HepG2 (cell line): ENCODE data around the gene TRAPPC3. TPM values are rescaled to one million over a fixed set of nuclear protein-coding genes. Genes with fewer than 3 reads are reported as not detected.

ENCODE experiments used
- ATF5 ChIP-seq: sonication (generic); formaldehyde crosslinking; IDR thresholded peaks from 2 replicates; pipeline ENCODE4 v1.4.0; 2020; ENCODE audit warnings: mild to moderate bottlenecking, low read depth, missing genetic modification reagents
- CENPX ChIP-seq: sonication (generic); formaldehyde crosslinking; IDR thresholded peaks from 2 replicates; pipeline ENCODE4 v1.9.0; 2021; ENCODE audit warnings: mild to moderate bottlenecking, missing genetic modification reagents, moderate library complexity
- E2F5 ChIP-seq: sonication (generic); formaldehyde crosslinking; conservative IDR thresholded peaks from 2 replicates; pipeline ENCODE4 v1.4.0; 2020; ENCODE audit warnings: missing genetic modification reagents
- EEA1 ChIP-seq: sonication (generic); formaldehyde crosslinking; IDR thresholded peaks from 2 replicates; pipeline ENCODE4 v1.5.1; 2020; ENCODE audit warnings: mild to moderate bottlenecking, missing genetic modification reagents, borderline replicate concordance
- EZH2 ChIP-seq: conservative IDR thresholded peaks from 2 replicates; pipeline ENCODE4 v1.6.1; 2012; ENCODE audit warnings: mild to moderate bottlenecking, low read depth, low read length, moderate library complexity
- HHEX ChIP-seq: IDR thresholded peaks from 2 replicates; pipeline ENCODE4 v1.6.1; 2016; ENCODE audit warnings: control low read depth
- HIC2 ChIP-seq: sonication (generic); formaldehyde crosslinking; IDR thresholded peaks from 2 replicates; pipeline ENCODE4 v1.9.0; 2022; ENCODE audit warnings: low read depth, missing genetic modification reagents
- HNF4G ChIP-seq, 2 experiments: sonication (generic) in 1 of 2; formaldehyde crosslinking in 1 of 2; IDR thresholded peaks; 2 replicates each; pipeline versions ENCODE4 v1.4.0 to v1.6.1; 2011 to 2020; ENCODE audit warnings: borderline replicate concordance in 2 of 2, low read depth in 2 of 2, mild to moderate bottlenecking in 2 of 2, low read length in 1 of 2, missing genetic modification reagents in 1 of 2, moderate library complexity in 1 of 2
- IRX3 ChIP-seq: sonication (generic); formaldehyde crosslinking; IDR thresholded peaks from 2 replicates; pipeline ENCODE4 v1.8.1; 2023; ENCODE audit warnings: mild to moderate bottlenecking, low read depth, missing genetic modification reagents, borderline replicate concordance
- JARID2 ChIP-seq: sonication (generic); formaldehyde crosslinking; IDR thresholded peaks from 2 replicates; pipeline ENCODE4 v1.8.1; 2023; ENCODE audit warnings: missing genetic modification reagents, inconsistent platforms; ENCODE audit not compliant: insufficient replicate concordance
- JUND ChIP-seq: sonication (generic); formaldehyde crosslinking; IDR thresholded peaks from 2 replicates; pipeline ENCODE4 v1.8.0; 2022; ENCODE audit warnings: mild to moderate bottlenecking, missing genetic modification reagents
- KLF9 ChIP-seq: IDR thresholded peaks from 2 replicates; pipeline ENCODE4 v1.6.1; 2016; ENCODE audit warnings: low read depth
- MAFG ChIP-seq: sonication (generic); formaldehyde crosslinking; IDR thresholded peaks from 2 replicates; pipeline ENCODE4 v1.5.1; 2020; ENCODE audit warnings: mild to moderate bottlenecking, missing genetic modification reagents
- MED13 ChIP-seq: sonication (generic); formaldehyde crosslinking; IDR thresholded peaks from 2 replicates; pipeline ENCODE4 v1.5.0; 2020; ENCODE audit warnings: missing genetic modification reagents
- MED8 ChIP-seq: sonication (generic); formaldehyde crosslinking; IDR thresholded peaks from 2 replicates; pipeline ENCODE4 v1.8.1; 2023; ENCODE audit warnings: mild to moderate bottlenecking, missing genetic modification reagents; ENCODE audit not compliant: insufficient replicate concordance
- NFATC3 ChIP-seq: sonication (generic); formaldehyde crosslinking; IDR thresholded peaks from 2 replicates; pipeline ENCODE4 v1.5.1; 2020; ENCODE audit warnings: mild to moderate bottlenecking, missing genetic modification reagents
- RBFOX2 ChIP-seq: fragments of 200-400 bp; formaldehyde crosslinking; IDR thresholded peaks from 2 replicates; pipeline ENCODE4 v1.6.1; 2017; ENCODE audit warnings: low read depth, mild to moderate bottlenecking, low read length
- SP1 ChIP-seq, 2 experiments: fragments of 450-650 bp in 1 of 2; sonication (generic) in 1 of 2; formaldehyde crosslinking in 1 of 2; IDR thresholded peaks; 2 replicates each; pipeline versions ENCODE4 v1.4.0 to v1.6.1; 2016 to 2020; ENCODE audit warnings: missing genetic modification reagents in 1 of 2
- SP2 ChIP-seq: sonication (generic); formaldehyde crosslinking; IDR thresholded peaks from 2 replicates; pipeline ENCODE4 v1.5.1; 2020; ENCODE audit warnings: mild to moderate bottlenecking, missing genetic modification reagents
- ZFP90 ChIP-seq: sonication (generic); formaldehyde crosslinking; IDR thresholded peaks from 2 replicates; pipeline ENCODE4 v1.8.0; 2022; ENCODE audit warnings: missing genetic modification reagents, mild to moderate bottlenecking, inconsistent platforms, borderline replicate concordance
- ZNF260 ChIP-seq: sonication (generic); formaldehyde crosslinking; IDR thresholded peaks from 2 replicates; pipeline ENCODE4 v1.4.0; 2020; ENCODE audit warnings: missing genetic modification reagents, low read depth, mild to moderate bottlenecking, borderline replicate concordance
- ZNF34 ChIP-seq: sonication (generic); formaldehyde crosslinking; IDR thresholded peaks from 2 replicates; pipeline ENCODE4 v1.4.0; 2020; ENCODE audit warnings: mild to moderate bottlenecking, missing genetic modification reagents, borderline replicate concordance
- ZNF383 ChIP-seq: sonication (generic); formaldehyde crosslinking; IDR thresholded peaks from 2 replicates; pipeline ENCODE4 v1.4.0; 2020; ENCODE audit warnings: missing genetic modification reagents, mild to moderate bottlenecking, borderline replicate concordance
- ZNF510 ChIP-seq: sonication (generic); formaldehyde crosslinking; IDR thresholded peaks from 2 replicates; pipeline ENCODE4 v1.4.0; 2020; ENCODE audit warnings: low read depth, mild to moderate bottlenecking, missing genetic modification reagents
- ZNF746 ChIP-seq: sonication (generic); formaldehyde crosslinking; IDR thresholded peaks from 2 replicates; pipeline ENCODE4 v1.8.0; 2022; ENCODE audit warnings: mild to moderate bottlenecking, missing genetic modification reagents
- ZNF781 ChIP-seq: sonication (generic); formaldehyde crosslinking; IDR thresholded peaks from 2 replicates; pipeline ENCODE4 v1.5.1; 2020; ENCODE audit warnings: borderline replicate concordance, mild to moderate bottlenecking, missing genetic modification reagents; ENCODE audit errors: not compliant biosample characterization
- ZNF891 ChIP-seq: sonication (generic); formaldehyde crosslinking; IDR thresholded peaks from 2 replicates; pipeline ENCODE4 v1.5.0; 2020; ENCODE audit warnings: mild to moderate bottlenecking, missing genetic modification reagents
- polyA plus RNA-seq, 8 experiments: library from polyadenylated mRNA; depleted of rRNA in 3 of 8; stranded (reverse) in 7 of 8; unstranded in 1 of 8; fragments of >200 nt; fragmentation: Illumina TruSeq in 4 of 8; extraction: Trizol in 4 of 8; gene quantifications; 2 replicates each; pipeline versions ENCODE4 v1.2.1 to v1.2.3, GENCODE V29; 2011 to 2016; ENCODE audit warnings: low read depth in 4 of 8, missing spikeins in 1 of 8, mixed read lengths in 1 of 8; ENCODE audit not compliant: insufficient read depth in 1 of 8
- total RNA-seq, 5 experiments: library from RNA; depleted of rRNA; stranded (reverse); fragments of >200 nt; fragmentation: Illumina TruSeq; extraction: Trizol; gene quantifications; 2 replicates each; pipeline ENCODE4 v1.2.3, GENCODE V29; 2016; ENCODE audit warnings: low read depth in 1 of 5

The TRAPPC3 gene
- total and polyA plus RNA-seq, 2 of the 13 experiments (the other 11 are each of a cell fraction or from before 2014, with no cell fraction given), result 53.7 to 62.4 TPM

- TF ChIP-seq EEA1 (CRISPR knock-in tag) (no peak), ATF5 (no peak), SP2 (CRISPR knock-in tag) (peak; percentile 53), NFATC3 (CRISPR knock-in tag) (0 out of 2 replicates have a peak, but pooled peaks have one; percentile 25), ZNF260 (CRISPR knock-in tag) (no peak), HHEX (CRISPR knock-in tag) (no peak), SP1 (IDR thresholded peaks at IDR 0.05) (no peak), SP1 (CRISPR knock-in tag; IDR thresholded peaks at IDR 0.05) (peak; percentile 90), ZFP90 (CRISPR knock-in tag) (no peak), JUND (CRISPR knock-in tag) (peak; percentile 52; the same call in 1 of the 2 replicates), KLF9 (CRISPR knock-in tag) (peak; percentile 79; the same call in 1 of the 2 replicates), MED13 (CRISPR knock-in tag) (no peak), ZNF34 (0 out of 2 replicates have a peak, but pooled peaks have one; percentile 51), ZNF383 (no peak; the same call in none of the 2 replicates), E2F5 (0 out of 2 replicates have a peak, but pooled peaks have one; percentile 16), RBFOX2 (peak; percentile 91), ZNF781 (CRISPR knock-in tag) (no peak), HIC2 (CRISPR knock-in tag) (peak; percentile 15; the same call in 1 of the 2 replicates), JARID2 (CRISPR knock-in tag) (peak; percentile 57), CENPX (CRISPR knock-in tag) (no peak), ZNF510 (CRISPR knock-in tag) (peak; percentile 79; the same call in 1 of the 2 replicates), HNF4G (IDR thresholded peaks at IDR 0.05; ENCODE audit: borderline replicate concordance, low read depth, low read length) (no peak), HNF4G (CRISPR knock-in tag; IDR thresholded peaks at IDR 0.05; ENCODE audit: borderline replicate concordance, low read depth) (no peak), IRX3 (0 out of 2 replicates have a peak, but pooled peaks have one; percentile 12), ZNF891 (CRISPR knock-in tag) (peak; percentile 85), EZH2 (no peak), MAFG (CRISPR knock-in tag) (no peak), MED8 (CRISPR knock-in tag) (no peak), ZNF746 (CRISPR knock-in tag) (no peak)
Measured at GRCh38 chr1:36149237-36149972, at the start of gene TRAPPC3 (continued).
